H9 (cell line): ENCODE measurements around the gene TGIF1. TPM values are rescaled to one million over a fixed set of nuclear protein-coding genes. Genes with fewer than 3 reads are reported as not detected.

ENCODE experiments used
- DNase-seq: peaks from one replicate; pipeline ENCODE4 v3.0.0-alpha.2; 2017
- H2AFZ ChIP-seq: one replicate; pipeline ENCODE4 v1.6.1; 2013; ENCODE audit warnings: mild to moderate bottlenecking, low read length, control low read depth, moderate library complexity
- H2AK5ac ChIP-seq: 2 replicates; pipeline ENCODE4 v1.6.1; 2013; ENCODE audit warnings: low read length, control low read depth, mixed read lengths; ENCODE audit not compliant: insufficient read length
- H2BK120ac ChIP-seq: one replicate; pipeline ENCODE4 v1.6.1; 2013; ENCODE audit warnings: low read depth, mild to moderate bottlenecking, low read length, control low read depth, inconsistent platforms; ENCODE audit not compliant: poor library complexity, severe bottlenecking
- H2BK12ac ChIP-seq: 2 replicates; pipeline ENCODE4 v1.6.1; 2013; ENCODE audit warnings: low read length, control low read depth, mixed read lengths, low read depth; ENCODE audit not compliant: insufficient read length
- H2BK15ac ChIP-seq: 2 replicates; pipeline ENCODE4 v1.6.1; 2013; ENCODE audit warnings: low read depth, low read length, control low read depth
- H2BK20ac ChIP-seq: one replicate; pipeline ENCODE4 v1.6.1; 2013; ENCODE audit warnings: low read depth, mild to moderate bottlenecking, low read length, control low read depth, inconsistent platforms; ENCODE audit not compliant: poor library complexity, severe bottlenecking
- H2BK5ac ChIP-seq: 2 replicates; pipeline ENCODE4 v1.6.1; 2013; ENCODE audit warnings: low read length, control low read depth, mixed read lengths; ENCODE audit not compliant: insufficient read length
- H3K14ac ChIP-seq: 2 replicates; pipeline ENCODE4 v1.6.1; 2013; ENCODE audit warnings: low read length, control low read depth; ENCODE audit not compliant: insufficient read depth
- H3K18ac ChIP-seq: 2 replicates; pipeline ENCODE4 v1.6.1; 2013; ENCODE audit warnings: low read depth, mild to moderate bottlenecking, mixed read lengths, low read length, control low read depth; ENCODE audit not compliant: insufficient read length
- H3K23ac ChIP-seq: 2 replicates; pipeline ENCODE4 v1.6.1; 2013; ENCODE audit warnings: low read length, control low read depth, mixed read lengths, low read depth; ENCODE audit not compliant: insufficient read length
- H3K23me2 ChIP-seq: 2 replicates; pipeline ENCODE4 v1.6.1; 2013; ENCODE audit warnings: low read depth, mild to moderate bottlenecking, mixed read lengths, low read length, control low read depth; ENCODE audit not compliant: insufficient read length, poor library complexity, severe bottlenecking
- H3K27ac ChIP-seq: 2 replicates; pipeline ENCODE4 v1.5.1; 2013; ENCODE audit warnings: low read length, control low read depth, mixed read lengths, low read depth; ENCODE audit not compliant: insufficient read length
- H3K27me3 ChIP-seq: 2 replicates; pipeline ENCODE4 v1.6.1; 2013; ENCODE audit warnings: low read length, control low read depth, inconsistent platforms; ENCODE audit not compliant: insufficient read depth
- H3K4ac ChIP-seq: 2 replicates; pipeline ENCODE4 v1.6.1; 2013; ENCODE audit warnings: low read depth, mild to moderate bottlenecking, control low read depth, inconsistent platforms, low read length, moderate library complexity
- H3K4me1 ChIP-seq: 2 replicates; pipeline ENCODE4 v1.6.1; 2013; ENCODE audit warnings: low read length, control low read depth, inconsistent platforms; ENCODE audit not compliant: insufficient read depth
- H3K4me2 ChIP-seq: 2 replicates; pipeline ENCODE4 v1.6.1; 2013; ENCODE audit warnings: low read length, control low read depth, mixed read lengths; ENCODE audit not compliant: insufficient read length, insufficient read depth
- H3K56ac ChIP-seq: 2 replicates; pipeline ENCODE4 v1.6.1; 2013; ENCODE audit warnings: low read depth, mild to moderate bottlenecking, mixed read lengths, low read length, control low read depth; ENCODE audit not compliant: insufficient read length
- H3K79me1 ChIP-seq: 2 replicates; pipeline ENCODE4 v1.6.1; 2013; ENCODE audit warnings: low read depth, mild to moderate bottlenecking, moderate library complexity, low read length, control low read depth, inconsistent platforms; ENCODE audit not compliant: insufficient read depth, poor library complexity, severe bottlenecking
- H3K79me2 ChIP-seq: 2 replicates; pipeline ENCODE4 v1.6.1; 2013; ENCODE audit warnings: low read length, control low read depth, inconsistent platforms; ENCODE audit not compliant: insufficient read depth
- H3K9ac ChIP-seq: 2 replicates; pipeline ENCODE4 v1.6.1; 2013; ENCODE audit warnings: low read length, control low read depth, mixed read lengths; ENCODE audit not compliant: insufficient read length; ENCODE audit errors: extremely low read depth
- H3K9me3 ChIP-seq: one replicate; pipeline ENCODE4 v1.6.1; 2013; ENCODE audit warnings: low read depth, low read length, inconsistent platforms; ENCODE audit not compliant: control insufficient read depth
- H3T11ph ChIP-seq: one replicate; pipeline ENCODE4 v1.6.1; 2013; ENCODE audit warnings: mild to moderate bottlenecking, low read length, control low read depth, inconsistent platforms
- H4K20me1 ChIP-seq: one replicate; pipeline ENCODE4 v1.6.1; 2013; ENCODE audit not compliant: control insufficient read depth, insufficient read length, insufficient read depth
- H4K5ac ChIP-seq: 2 replicates; pipeline ENCODE4 v1.6.1; 2013; ENCODE audit warnings: low read depth, mild to moderate bottlenecking, mixed read lengths, low read length, control low read depth; ENCODE audit not compliant: insufficient read length
- H4K8ac ChIP-seq: replicated peaks from 2 replicates; pipeline ENCODE4 v1.6.1; 2013; ENCODE audit warnings: low read length, control low read depth, mixed read lengths, low read depth; ENCODE audit not compliant: insufficient read length
- H4K91ac ChIP-seq: 2 replicates; pipeline ENCODE4 v1.6.1; 2013; ENCODE audit warnings: low read depth, mild to moderate bottlenecking, moderate library complexity, mixed read lengths, low read length, control low read depth; ENCODE audit not compliant: insufficient read length
- H3K27ac Mint-ChIP-seq, 3 experiments: 2 replicates in 2 of 3; 3 replicates in 1 of 3; pipeline ENCODE4 v1.8.0; 2020 to 2021; ENCODE audit warnings: mixed read lengths in 3 of 3, mild to moderate bottlenecking in 1 of 3, moderate library complexity in 1 of 3
- H3K27me3 Mint-ChIP-seq: 2 replicates; pipeline ENCODE4 v1.8.0; 2021; ENCODE audit warnings: low read depth, mild to moderate bottlenecking, moderate library complexity, mixed read lengths
- H3K36me3 Mint-ChIP-seq, 3 experiments: 2 replicates in 2 of 3; 3 replicates in 1 of 3; pipeline ENCODE4 v1.8.0; 2020 to 2021; ENCODE audit warnings: low read depth in 3 of 3, mixed read lengths in 3 of 3; ENCODE audit not compliant: insufficient read depth in 1 of 3
- H3K4me1 Mint-ChIP-seq, 2 experiments: 2 replicates each; pipeline ENCODE4 v1.8.0; 2020; ENCODE audit warnings: mixed read lengths in 2 of 2
- H3K4me3 Mint-ChIP-seq, 2 experiments: 2 replicates in 1 of 2; 3 replicates in 1 of 2; pipeline ENCODE4 v1.8.0; 2020 to 2021; ENCODE audit warnings: mild to moderate bottlenecking in 2 of 2, mixed read lengths in 2 of 2, moderate library complexity in 1 of 2
- H3K9me3 Mint-ChIP-seq, 2 experiments: 2 replicates in 1 of 2; 3 replicates in 1 of 2; pipeline ENCODE4 v1.8.0; 2020; ENCODE audit warnings: mild to moderate bottlenecking in 2 of 2, mixed read lengths in 2 of 2, moderate library complexity in 1 of 2
- WGBS: extraction: QIAGEN DNeasy Blood & Tissue Kit; methylation state at CpG from one replicate; pipeline ENCODE4 v1.1.7; 2013; ENCODE audit warnings: missing lambda C conversion rate, low lambda C conversion rate, mixed read lengths; ENCODE audit not compliant: insufficient read length; ENCODE audit errors: extremely low coverage; 5-methylcytosine and 5-hydroxymethylcytosine counted together
- total RNA-seq: library from RNA; stranded (reverse); gene quantifications from 2 replicates; pipeline ENCODE4 v1.2.1, GENCODE V29; 2021
- TF ChIP-seq, protein P1 (sequence below): fragments of 200-600 bp; sonication (generic); conservative IDR thresholded peaks from 3 replicates; pipeline ENCODE4 v1.8.0; 2021; ENCODE audit warnings: antibody characterized with exemption, mild to moderate bottlenecking

Gene TGIF1
- total RNA-seq, 1 experiment from 2014 or later = 261 TPM

DNA sequence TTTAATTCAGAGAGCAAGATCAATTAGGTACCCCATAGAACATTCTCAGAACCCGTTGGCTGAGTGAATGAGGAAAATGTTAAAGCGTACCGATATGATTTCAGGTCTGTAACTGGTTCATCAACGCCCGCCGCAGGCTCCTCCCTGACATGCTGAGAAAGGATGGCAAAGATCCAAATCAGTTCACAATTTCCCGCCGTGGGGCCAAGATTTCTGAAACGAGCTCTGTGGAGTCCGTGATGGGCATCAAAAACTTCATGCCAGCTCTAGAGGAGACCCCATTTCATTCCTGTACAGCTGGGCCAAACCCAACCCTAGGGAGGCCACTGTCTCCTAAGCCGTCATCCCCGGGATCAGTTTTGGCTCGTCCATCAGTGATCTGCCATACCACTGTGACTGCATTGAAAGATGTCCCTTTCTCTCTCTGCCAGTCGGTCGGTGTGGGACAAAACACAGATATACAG lies 7.3 kb downstream of the TGIF1 start:
- no peaks in the 10 kb centered on the region for H3K9me3 ChIP-seq
- H3K4me1 ChIP-seq = peaks cover 11% of the 10 kb centered on the region; the same call in 1 of the 2 replicates
- H3K27ac ChIP-seq = no peak overlapping the region
- H3K79me2 ChIP-seq = peaks cover 20% of the 10 kb centered on the region; the same call in 1 of the 2 replicates
- no peak overlapping the region for H3K4me2 ChIP-seq
- H4K91ac ChIP-seq = no peak overlapping the region
- peak overlapping the region; percentile 39 for H3K9ac ChIP-seq
- no peak overlapping the region for H3K23ac ChIP-seq
- no peak overlapping the region for H2BK20ac ChIP-seq
- H2BK12ac ChIP-seq = no peak overlapping the region
- peaks cover 3 to 9% of the 10 kb centered on the region in 2 experiments; a peak in 3 of 5 replicates for H3K9me3 Mint-ChIP-seq
- no peak overlapping the region for H2BK5ac ChIP-seq
- H3T11ph ChIP-seq = no peak overlapping the region
- H2AK5ac ChIP-seq = no peak overlapping the region
- no peaks in the 10 kb centered on the region for H4K20me1 ChIP-seq
- H2BK15ac ChIP-seq = no peak overlapping the region
- H3K79me1 ChIP-seq = peaks cover 4% of the 10 kb centered on the region
- no peak overlapping the region for H2BK120ac ChIP-seq
- no peak overlapping the region for H3K4ac ChIP-seq
- peaks cover 63 to 77% (median 66%) of the 10 kb centered on the region in 3 experiments for H3K36me3 Mint-ChIP-seq
- peaks cover 69 to 74% of the 10 kb centered on the region in 2 experiments for H3K4me1 Mint-ChIP-seq
- H2AFZ ChIP-seq = no peak overlapping the region
- no peaks in the 10 kb centered on the region for H3K27me3 ChIP-seq
- no CpG with 5 or more reads among the region's 15 CpGs for WGBS
- H3K27me3 Mint-ChIP-seq = no peaks in the 10 kb centered on the region
- H4K5ac ChIP-seq = no peak overlapping the region
- peak overlapping the region; percentile 76 to 97 (median 77) for H3K27ac Mint-ChIP-seq
- DNase-seq = no peak
- TF ChIP-seq, protein P1, sequence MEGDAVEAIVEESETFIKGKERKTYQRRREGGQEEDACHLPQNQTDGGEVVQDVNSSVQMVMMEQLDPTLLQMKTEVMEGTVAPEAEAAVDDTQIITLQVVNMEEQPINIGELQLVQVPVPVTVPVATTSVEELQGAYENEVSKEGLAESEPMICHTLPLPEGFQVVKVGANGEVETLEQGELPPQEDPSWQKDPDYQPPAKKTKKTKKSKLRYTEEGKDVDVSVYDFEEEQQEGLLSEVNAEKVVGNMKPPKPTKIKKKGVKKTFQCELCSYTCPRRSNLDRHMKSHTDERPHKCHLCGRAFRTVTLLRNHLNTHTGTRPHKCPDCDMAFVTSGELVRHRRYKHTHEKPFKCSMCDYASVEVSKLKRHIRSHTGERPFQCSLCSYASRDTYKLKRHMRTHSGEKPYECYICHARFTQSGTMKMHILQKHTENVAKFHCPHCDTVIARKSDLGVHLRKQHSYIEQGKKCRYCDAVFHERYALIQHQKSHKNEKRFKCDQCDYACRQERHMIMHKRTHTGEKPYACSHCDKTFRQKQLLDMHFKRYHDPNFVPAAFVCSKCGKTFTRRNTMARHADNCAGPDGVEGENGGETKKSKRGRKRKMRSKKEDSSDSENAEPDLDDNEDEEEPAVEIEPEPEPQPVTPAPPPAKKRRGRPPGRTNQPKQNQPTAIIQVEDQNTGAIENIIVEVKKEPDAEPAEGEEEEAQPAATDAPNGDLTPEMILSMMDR = no peak
- H3K18ac ChIP-seq = no peak overlapping the region
- no peak overlapping the region for H3K14ac ChIP-seq
- H4K8ac ChIP-seq = no peak overlapping the region
- H3K23me2 ChIP-seq = peaks cover 17% of the 10 kb centered on the region
- peak overlapping the region; percentile 34 to 71; a peak in 4 of 5 replicates for H3K4me3 Mint-ChIP-seq
- H3K56ac ChIP-seq = no peak overlapping the region
